PC-9 (cell line): ENCODE results near the gene PTGER1.

ENCODE experiments used
- CTCF ChIP-seq: fragments of 200-600 bp; sonication (generic); conservative IDR thresholded peaks from 2 replicates; pipeline ENCODE4 v1.6.1; 2017; ENCODE audit warnings: mixed run types, antibody characterized with exemption, mild to moderate bottlenecking, moderate library complexity
- EZH2 ChIP-seq: fragments of 200-600 bp; sonication (generic); IDR thresholded peaks from 2 replicates; pipeline ENCODE4 v1.8.0; 2017; ENCODE audit warnings: antibody characterized with exemption, low read depth

GRCh38 chr19:14517446-14517839 is 42.3 kb upstream of the PTGER1 start:
- TF ChIP-seq CTCF (no peak), EZH2 (no peak)
